GM18498 (cell line): ENCODE data around the gene TSPOAP1.

Source experiments
- ATAC-seq: cut with Tn5 transposase; IDR thresholded peaks from one replicate; pipeline ENCODE4 v1.9.1; 2021; ENCODE audit warnings: mild to moderate bottlenecking, moderate library complexity; ENCODE audit not compliant: unreplicated experiment

The TSPOAP1 gene

GRCh38 chr17:58318065-58318481 lies 10.5 kb downstream of the TSPOAP1 start:
- ATAC-seq = no peak

- ATAC-seq = peak; percentile 86
These were observed 11.1 kb downstream of the TSPOAP1 start for GRCh38 chr17:58317421-58318064.

GRCh38 chr17:58316260-58316960 lies 12.2 kb downstream of the TSPOAP1 start:
- no peak for ATAC-seq

- ATAC-seq = no peak
These were observed 12.8 kb downstream of the TSPOAP1 start for GRCh38 chr17:58315750-58316149.

GRCh38 chr17:58315281-58315711 lies 13.3 kb downstream of the TSPOAP1 start:
- ATAC-seq = no peak

GRCh38 chr17:58314706-58315015 lies 13.9 kb downstream of the TSPOAP1 start:
- no peak for ATAC-seq

- ATAC-seq = no peak
These were observed 14.5 kb downstream of the TSPOAP1 start for GRCh38 chr17:58313815-58314705.

- ATAC-seq = no peak
These were observed 15.8 kb downstream of the TSPOAP1 start for GRCh38 chr17:58312829-58313228.

GRCh38 chr17:58312021-58312630 lies 16.5 kb downstream of the TSPOAP1 start:
- ATAC-seq = no peak

- ATAC-seq = no peak
These were observed 17.1 kb downstream of the TSPOAP1 start for GRCh38 chr17:58311429-58311894.

- ATAC-seq = no peak
These were observed 17.8 kb downstream of the TSPOAP1 start for GRCh38 chr17:58310511-58311428.

- no peak for ATAC-seq
These were observed 18.7 kb downstream of the TSPOAP1 start for GRCh38 chr17:58309918-58310259.

- ATAC-seq = no peak
These were observed 19.3 kb downstream of the TSPOAP1 start for GRCh38 chr17:58308985-58309917.

- ATAC-seq = no peak
These were observed 20.2 kb downstream of the TSPOAP1 start for GRCh38 chr17:58308173-58308984.

- ATAC-seq = no peak
These were observed 21.0 kb downstream of the TSPOAP1 start for GRCh38 chr17:58307468-58308172.

GRCh38 chr17:58306131-58306951 lies 22.3 kb downstream of the TSPOAP1 start:
- no peak for ATAC-seq

- ATAC-seq = no peak
These were observed 23.0 kb downstream of the TSPOAP1 start for GRCh38 chr17:58305626-58306025.
